K562 (cell line): ENCODE measurements around the gene PUS7.

Experiments used
- EZH2 ChIP-seq: IDR thresholded peaks from 2 replicates; pipeline ENCODE4 v1.6.1; 2012; ENCODE audit warnings: low read depth, mild to moderate bottlenecking, inconsistent platforms, low read length, borderline replicate concordance
- RBFOX2 ChIP-seq: fragments of 200-400 bp; formaldehyde crosslinking; IDR thresholded peaks from 2 replicates; pipeline ENCODE4 v1.6.1; 2017; ENCODE audit warnings: low read depth, mild to moderate bottlenecking, low read length, moderate library complexity
- ZBTB7A ChIP-seq: IDR thresholded peaks from 2 replicates; pipeline ENCODE4 v1.6.1; 2011; ENCODE audit warnings: low read depth, mild to moderate bottlenecking, low read length, moderate library complexity, borderline replicate concordance; ENCODE audit not compliant: control insufficient read depth
- TF ChIP-seq, protein P1 (sequence below): sonication (generic); formaldehyde crosslinking; IDR thresholded peaks from 2 replicates; pipeline ENCODE4 v1.9.0; 2022; ENCODE audit warnings: mild to moderate bottlenecking, missing genetic modification reagents
- TF ChIP-seq, protein P2 (sequence below), 3 experiments: IDR thresholded peaks in 2 of 3; conservative IDR thresholded peaks in 1 of 3; 2 replicates each; pipeline ENCODE4 v1.5.1; 2011 to 2012; ENCODE audit warnings: low read length in 3 of 3, mild to moderate bottlenecking in 3 of 3, control low read depth in 2 of 3, improper control_type of control experiment in 1 of 3, inconsistent platforms in 1 of 3, low read depth in 1 of 3, mixed read lengths in 1 of 3, moderate library complexity in 1 of 3; ENCODE audit not compliant: insufficient read depth in 2 of 3

DNA sequence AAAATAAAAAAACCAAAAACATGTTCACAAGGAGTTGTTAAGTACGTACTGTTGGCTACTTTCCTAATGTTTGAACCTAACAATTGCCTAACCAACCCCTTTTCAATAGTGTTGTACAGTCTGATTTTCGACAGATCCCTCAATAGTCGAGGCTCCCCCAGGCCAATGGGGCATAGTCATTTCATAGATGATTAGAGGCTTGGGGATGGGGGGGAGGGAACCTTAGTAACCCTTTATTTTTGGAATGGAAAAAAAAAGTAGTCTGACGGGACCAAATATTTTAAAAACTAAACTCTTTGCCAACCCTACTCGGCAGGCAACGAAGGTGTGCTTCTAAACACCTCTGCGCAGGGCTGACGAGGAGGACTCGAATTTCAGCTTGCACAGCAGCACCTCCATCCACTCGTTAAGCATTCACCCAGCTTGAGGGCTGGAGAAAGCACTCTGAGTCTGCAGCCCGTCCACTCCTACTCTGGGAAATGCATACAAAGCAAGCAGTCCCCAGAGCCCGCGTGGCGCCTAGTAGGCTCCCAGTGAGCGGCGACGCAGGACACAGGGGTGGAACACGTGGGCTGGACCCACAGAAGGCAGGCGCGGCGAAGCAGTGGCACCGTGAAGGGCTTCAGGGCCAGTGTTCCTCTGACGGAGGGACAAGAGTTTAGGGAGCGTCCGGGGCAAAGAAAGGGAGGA, 899 bp downstream of the PUS7 start:
- TF ChIP-seq, protein P1, sequence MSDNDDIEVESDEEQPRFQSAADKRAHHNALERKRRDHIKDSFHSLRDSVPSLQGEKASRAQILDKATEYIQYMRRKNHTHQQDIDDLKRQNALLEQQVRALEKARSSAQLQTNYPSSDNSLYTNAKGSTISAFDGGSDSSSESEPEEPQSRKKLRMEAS (CRISPR knock-in tag), result peak; percentile 98
- TF ChIP-seq ZBTB7A (no peak), RBFOX2 (no peak), EZH2 (no peak)
- TF ChIP-seq, protein P2, sequence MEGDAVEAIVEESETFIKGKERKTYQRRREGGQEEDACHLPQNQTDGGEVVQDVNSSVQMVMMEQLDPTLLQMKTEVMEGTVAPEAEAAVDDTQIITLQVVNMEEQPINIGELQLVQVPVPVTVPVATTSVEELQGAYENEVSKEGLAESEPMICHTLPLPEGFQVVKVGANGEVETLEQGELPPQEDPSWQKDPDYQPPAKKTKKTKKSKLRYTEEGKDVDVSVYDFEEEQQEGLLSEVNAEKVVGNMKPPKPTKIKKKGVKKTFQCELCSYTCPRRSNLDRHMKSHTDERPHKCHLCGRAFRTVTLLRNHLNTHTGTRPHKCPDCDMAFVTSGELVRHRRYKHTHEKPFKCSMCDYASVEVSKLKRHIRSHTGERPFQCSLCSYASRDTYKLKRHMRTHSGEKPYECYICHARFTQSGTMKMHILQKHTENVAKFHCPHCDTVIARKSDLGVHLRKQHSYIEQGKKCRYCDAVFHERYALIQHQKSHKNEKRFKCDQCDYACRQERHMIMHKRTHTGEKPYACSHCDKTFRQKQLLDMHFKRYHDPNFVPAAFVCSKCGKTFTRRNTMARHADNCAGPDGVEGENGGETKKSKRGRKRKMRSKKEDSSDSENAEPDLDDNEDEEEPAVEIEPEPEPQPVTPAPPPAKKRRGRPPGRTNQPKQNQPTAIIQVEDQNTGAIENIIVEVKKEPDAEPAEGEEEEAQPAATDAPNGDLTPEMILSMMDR (IDR thresholded peaks at IDR 0.05 in 2 of 3, conservative IDR thresholded peaks at IDR 0.05 in 1 of 3; ENCODE audit: insufficient read depth in 2 of 3, low read depth in 1 of 3, low read length in 3 of 3), result no peak; a peak in 1 of 6 replicates
